Measurements from ENCODE around the gene ENKUR.

ENKUR gene

DNA sequence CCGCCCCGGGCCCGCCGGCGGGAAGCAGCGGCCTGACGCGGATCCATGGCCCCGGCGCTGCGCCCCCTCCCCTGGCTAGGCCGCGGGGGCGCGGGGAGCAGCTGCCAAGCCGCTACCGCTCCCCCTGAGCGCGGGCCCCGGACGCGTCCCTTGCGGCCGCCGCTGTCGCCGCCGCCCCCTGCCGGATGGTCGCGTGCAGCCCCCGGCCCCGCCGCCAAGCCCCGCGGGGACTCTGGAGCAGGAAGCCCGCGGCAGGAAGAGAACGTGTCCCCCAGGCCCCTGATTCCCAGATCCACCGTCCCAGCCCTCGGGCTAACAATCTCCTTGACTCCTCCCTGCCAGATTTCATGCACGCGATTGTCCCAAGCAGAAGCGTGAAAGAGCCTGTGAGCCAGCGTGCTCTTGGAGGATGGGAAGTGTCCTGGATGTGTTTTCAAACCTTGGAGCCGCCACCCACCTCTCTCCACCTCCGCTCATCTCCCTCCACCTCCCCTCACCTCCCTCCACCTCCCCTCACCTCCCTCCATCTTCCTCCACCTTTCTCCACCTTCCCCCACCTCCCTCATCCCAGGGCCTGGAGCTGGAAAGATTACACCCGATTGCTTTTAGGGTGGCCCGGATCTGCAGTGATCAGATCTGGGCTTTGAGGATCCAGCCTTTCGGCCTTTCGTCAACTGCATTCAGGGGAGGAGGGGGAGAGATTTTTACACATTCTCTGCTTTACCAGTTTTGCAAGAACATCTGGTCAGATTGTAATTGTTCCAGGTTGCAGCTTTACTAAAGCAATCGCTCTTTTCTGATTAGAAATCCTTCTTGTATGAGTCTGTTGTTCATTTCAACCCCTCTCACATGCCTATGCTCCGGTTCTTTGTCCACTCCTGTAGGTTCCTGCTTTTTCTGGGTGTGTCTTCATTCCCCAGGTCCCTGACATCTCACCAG is 63.0 kb downstream of the ENKUR start:
- TF ChIP-seq, protein P1, sequence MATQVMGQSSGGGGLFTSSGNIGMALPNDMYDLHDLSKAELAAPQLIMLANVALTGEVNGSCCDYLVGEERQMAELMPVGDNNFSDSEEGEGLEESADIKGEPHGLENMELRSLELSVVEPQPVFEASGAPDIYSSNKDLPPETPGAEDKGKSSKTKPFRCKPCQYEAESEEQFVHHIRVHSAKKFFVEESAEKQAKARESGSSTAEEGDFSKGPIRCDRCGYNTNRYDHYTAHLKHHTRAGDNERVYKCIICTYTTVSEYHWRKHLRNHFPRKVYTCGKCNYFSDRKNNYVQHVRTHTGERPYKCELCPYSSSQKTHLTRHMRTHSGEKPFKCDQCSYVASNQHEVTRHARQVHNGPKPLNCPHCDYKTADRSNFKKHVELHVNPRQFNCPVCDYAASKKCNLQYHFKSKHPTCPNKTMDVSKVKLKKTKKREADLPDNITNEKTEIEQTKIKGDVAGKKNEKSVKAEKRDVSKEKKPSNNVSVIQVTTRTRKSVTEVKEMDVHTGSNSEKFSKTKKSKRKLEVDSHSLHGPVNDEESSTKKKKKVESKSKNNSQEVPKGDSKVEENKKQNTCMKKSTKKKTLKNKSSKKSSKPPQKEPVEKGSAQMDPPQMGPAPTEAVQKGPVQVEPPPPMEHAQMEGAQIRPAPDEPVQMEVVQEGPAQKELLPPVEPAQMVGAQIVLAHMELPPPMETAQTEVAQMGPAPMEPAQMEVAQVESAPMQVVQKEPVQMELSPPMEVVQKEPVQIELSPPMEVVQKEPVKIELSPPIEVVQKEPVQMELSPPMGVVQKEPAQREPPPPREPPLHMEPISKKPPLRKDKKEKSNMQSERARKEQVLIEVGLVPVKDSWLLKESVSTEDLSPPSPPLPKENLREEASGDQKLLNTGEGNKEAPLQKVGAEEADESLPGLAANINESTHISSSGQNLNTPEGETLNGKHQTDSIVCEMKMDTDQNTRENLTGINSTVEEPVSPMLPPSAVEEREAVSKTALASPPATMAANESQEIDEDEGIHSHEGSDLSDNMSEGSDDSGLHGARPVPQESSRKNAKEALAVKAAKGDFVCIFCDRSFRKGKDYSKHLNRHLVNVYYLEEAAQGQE (IDR thresholded peaks at IDR 0.05; ENCODE audit: low read depth) = no peak
- TF ChIP-seq CREB1 (IDR thresholded peaks at IDR 0.05; ENCODE audit: low read depth) (no peak), NFIC (IDR thresholded peaks at IDR 0.05) (no peak), RAD21 (IDR thresholded peaks at IDR 0.05; ENCODE audit: low read depth) (peak; percentile 17; the same call in 1 of the 2 replicates), ZBTB7A (IDR thresholded peaks at IDR 0.05; ENCODE audit: low read depth) (peak; percentile 78; the same call in 1 of the 2 replicates), TEAD4 (IDR thresholded peaks at IDR 0.05) (no peak)
- TF ChIP-seq, protein P2, sequence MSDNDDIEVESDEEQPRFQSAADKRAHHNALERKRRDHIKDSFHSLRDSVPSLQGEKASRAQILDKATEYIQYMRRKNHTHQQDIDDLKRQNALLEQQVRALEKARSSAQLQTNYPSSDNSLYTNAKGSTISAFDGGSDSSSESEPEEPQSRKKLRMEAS (IDR thresholded peaks at IDR 0.05) = peak; percentile 33

DNA sequence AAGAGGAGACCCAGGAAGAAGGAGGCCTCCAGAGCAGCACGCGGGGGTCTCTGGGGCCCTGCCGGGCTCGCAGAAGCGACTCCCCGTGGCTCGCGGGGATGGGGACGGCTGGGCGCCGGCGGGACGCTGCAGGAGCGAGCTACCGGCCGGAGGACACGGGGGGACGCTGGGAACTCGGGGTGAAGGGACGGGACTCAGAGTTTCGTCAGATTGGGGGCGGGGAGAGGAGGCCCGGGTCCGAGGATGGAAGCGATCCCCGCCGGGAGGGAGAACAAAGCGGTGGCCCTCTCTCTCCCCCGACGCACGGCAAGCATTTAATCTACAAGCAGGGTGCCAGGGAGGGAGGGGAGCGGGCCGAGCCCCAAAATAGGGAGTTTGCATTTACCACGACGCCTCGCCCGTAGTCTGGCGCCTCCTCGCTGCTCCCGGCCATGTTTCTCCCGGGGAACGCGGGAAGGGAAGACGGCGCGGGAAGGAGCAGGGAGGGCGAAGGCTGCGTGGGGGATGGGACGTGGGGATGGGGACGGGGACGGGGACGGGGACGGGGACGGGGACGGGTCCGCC is 63.7 kb downstream of the ENKUR start, which contains the start of gene PRTFDC1:
Gene PRTFDC1, minus strand, starts transcription at position 464 of the 564 bp plus-strand sequence. Its CDS starts 31 bp downstream, at position 433.
- no peak for TF ChIP-seq ZBTB7A (IDR thresholded peaks at IDR 0.05; ENCODE audit: low read depth)
- TF ChIP-seq, protein P1 (IDR thresholded peaks at IDR 0.05; ENCODE audit: low read depth) = no peak
- TF ChIP-seq, protein P2 (IDR thresholded peaks at IDR 0.05) = peak; percentile 77
- TF ChIP-seq TAF1 (IDR thresholded peaks at IDR 0.05; ENCODE audit: low read depth) = no peak
- no peak for TF ChIP-seq TEAD4 (IDR thresholded peaks at IDR 0.05)
- TF ChIP-seq EP300 (IDR thresholded peaks at IDR 0.05; ENCODE audit: borderline replicate concordance) = no peak
- no peak for TF ChIP-seq TCF12 (IDR thresholded peaks at IDR 0.05; ENCODE audit: low read depth)
- no peak for TF ChIP-seq CREB1 (IDR thresholded peaks at IDR 0.05; ENCODE audit: low read depth)
- no peak for TF ChIP-seq NFIC (IDR thresholded peaks at IDR 0.05)
- no peak for TF ChIP-seq EGR1 (IDR thresholded peaks at IDR 0.05)
- peak; percentile 38; the same call in 1 of the 2 replicates for TF ChIP-seq YY1 (IDR thresholded peaks at IDR 0.05; ENCODE audit: low read depth)

DNA sequence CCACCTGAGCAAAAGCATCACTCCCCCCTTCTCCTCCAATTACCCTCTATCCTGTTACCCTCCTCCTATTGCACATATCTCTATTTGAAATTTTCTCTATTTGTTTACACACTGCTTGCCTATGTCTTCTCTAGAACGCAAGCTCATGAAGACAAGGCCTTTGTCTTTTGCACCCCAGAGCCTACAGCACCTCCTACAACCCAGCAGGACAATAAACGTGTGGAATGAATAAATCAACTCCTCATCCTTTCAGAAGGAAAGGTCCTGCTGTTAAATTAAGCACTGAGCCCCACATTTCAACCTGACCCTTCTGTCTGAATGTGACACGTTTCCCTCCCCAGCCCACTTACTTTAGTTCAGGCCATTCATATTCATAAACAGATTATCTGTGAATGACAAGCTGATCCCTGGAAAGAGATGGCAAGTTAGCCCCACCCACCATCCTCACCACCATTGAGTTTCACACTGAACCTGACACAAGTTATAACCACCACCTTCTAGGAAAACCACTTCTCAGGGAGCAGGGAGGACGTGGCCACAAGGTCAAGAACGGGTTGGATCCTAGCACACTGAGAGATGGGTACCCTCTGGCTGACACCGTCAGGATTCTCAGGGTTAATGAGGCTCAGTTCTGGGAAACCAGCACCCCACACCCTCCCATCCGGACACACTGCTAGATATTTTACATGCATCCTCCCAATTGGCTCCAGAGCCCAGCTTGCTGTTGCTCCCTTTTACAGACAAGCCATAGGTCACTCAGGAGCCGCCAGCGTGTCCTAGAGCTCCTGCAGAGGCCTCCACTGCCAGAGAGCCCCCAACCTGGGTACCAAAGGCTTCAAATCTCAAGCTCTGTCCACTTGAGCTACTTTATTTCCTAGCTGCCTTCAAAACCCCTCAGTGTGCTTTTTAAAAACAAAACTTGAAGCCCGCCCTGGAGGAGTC is 64.5 kb downstream of the ENKUR start:
- no peak for TF ChIP-seq CREB1 (IDR thresholded peaks at IDR 0.05; ENCODE audit: low read depth)
- no peak for TF ChIP-seq NFIC (IDR thresholded peaks at IDR 0.05)

DNA sequence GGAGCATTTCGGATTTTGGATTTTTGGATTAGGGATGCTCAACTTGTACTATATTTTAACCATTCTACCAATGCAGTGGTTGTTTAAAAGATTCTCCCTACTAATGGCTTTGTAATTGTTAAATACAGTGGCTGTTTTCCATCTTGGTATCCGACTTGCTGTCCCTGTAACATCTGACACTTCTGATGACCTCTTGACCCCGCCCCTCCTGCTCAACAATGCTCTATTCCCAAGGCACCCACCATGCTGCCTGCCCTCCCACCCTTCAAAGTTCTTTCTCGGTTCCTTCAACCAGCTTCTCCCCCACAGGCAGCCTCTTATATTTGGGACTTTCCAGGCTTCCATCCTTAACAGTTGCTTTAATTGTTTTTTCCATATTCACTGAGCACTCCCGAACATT is 65.5 kb downstream of the ENKUR start:
- no peak for TF ChIP-seq YY1 (IDR thresholded peaks at IDR 0.05; ENCODE audit: low read depth)

DNA sequence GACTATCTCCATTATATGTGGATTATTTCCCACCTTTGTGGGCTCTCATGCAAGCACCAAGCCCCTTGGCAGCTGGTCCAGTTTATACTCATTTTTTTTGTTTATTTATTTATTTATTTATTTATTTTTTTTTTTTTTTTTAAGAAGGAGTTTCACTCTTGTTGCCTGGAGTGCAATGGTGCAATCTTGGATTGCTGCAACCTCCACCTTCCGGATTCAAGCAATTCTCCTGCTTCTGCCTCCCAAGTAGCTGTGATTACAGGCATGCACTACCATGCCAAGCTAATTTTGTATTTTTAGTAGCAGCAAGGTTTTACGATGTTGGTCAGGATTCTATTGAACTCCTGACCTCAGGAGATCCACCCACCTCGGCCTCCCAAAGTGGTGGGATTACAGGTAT is 66.3 kb downstream of the ENKUR start:
- TF ChIP-seq FOXM1 (IDR thresholded peaks at IDR 0.05; ENCODE audit: borderline replicate concordance, low read depth) = no peak

DNA sequence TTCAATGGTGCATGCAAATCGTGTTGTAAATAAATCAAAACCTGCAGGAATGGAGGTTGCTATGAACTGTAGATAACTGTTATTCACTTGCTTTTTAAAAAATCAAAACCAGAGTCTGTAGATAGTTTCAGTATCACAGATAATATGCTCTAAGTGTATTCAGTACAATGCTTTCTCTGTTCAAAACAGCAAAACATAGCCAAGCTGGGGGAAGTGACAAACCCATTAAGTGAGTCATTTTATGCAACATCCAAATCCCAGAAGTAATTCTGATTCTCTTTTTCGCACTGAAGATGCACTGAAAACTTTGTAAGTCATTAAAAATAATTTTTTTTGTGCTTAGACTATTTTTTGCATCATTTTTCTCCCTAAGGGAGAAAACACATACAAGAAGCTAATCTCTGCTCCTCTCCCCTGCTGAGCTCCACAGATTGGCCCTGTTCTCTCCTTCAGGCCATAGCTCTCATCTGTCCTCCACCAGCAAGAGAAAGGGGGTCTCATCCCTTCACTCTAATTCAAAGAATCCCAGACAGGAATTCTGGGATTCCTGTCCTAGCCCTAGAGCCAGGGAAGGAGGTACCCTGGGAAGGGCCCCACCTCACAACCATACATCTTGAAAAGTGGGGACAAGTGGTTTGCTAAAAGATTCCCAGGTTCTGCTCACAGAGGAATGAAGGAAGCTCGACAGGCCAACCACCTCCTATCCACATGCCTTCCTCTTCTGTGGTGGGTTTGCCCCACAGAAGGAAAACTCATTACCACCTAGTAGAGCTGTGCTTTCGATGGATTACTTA is 68.5 kb downstream of the ENKUR start:
- TF ChIP-seq TCF12 (IDR thresholded peaks at IDR 0.05; ENCODE audit: low read depth) (no peak), FOXM1 (IDR thresholded peaks at IDR 0.05; ENCODE audit: borderline replicate concordance, low read depth) (no peak), NFIC (IDR thresholded peaks at IDR 0.05) (no peak), RAD21 (IDR thresholded peaks at IDR 0.05; ENCODE audit: low read depth) (no peak), CEBPB (IDR thresholded peaks at IDR 0.05) (no peak), YY1 (IDR thresholded peaks at IDR 0.05; ENCODE audit: low read depth) (no peak)
- TF ChIP-seq, protein P3, sequence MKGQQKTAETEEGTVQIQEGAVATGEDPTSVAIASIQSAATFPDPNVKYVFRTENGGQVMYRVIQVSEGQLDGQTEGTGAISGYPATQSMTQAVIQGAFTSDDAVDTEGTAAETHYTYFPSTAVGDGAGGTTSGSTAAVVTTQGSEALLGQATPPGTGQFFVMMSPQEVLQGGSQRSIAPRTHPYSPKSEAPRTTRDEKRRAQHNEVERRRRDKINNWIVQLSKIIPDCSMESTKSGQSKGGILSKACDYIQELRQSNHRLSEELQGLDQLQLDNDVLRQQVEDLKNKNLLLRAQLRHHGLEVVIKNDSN (IDR thresholded peaks at IDR 0.05) = no peak
